GM08714 (cell line): ENCODE measurements around the gene PRDX5.

ENCODE experiments used
- H3K4me3 ChIP-seq: fragments of 200-500 bp; sonication (Bioruptor generic); 2 replicates; pipeline ENCODE4 v1.5.1; 2014; ENCODE audit warnings: mild to moderate bottlenecking, low read length, inconsistent platforms
- ZNF274 ChIP-seq: IDR thresholded peaks from 2 replicates; pipeline ENCODE4 v1.6.1; 2012; ENCODE audit warnings: mild to moderate bottlenecking, low read depth, low read length

The PRDX5 gene

DNA sequence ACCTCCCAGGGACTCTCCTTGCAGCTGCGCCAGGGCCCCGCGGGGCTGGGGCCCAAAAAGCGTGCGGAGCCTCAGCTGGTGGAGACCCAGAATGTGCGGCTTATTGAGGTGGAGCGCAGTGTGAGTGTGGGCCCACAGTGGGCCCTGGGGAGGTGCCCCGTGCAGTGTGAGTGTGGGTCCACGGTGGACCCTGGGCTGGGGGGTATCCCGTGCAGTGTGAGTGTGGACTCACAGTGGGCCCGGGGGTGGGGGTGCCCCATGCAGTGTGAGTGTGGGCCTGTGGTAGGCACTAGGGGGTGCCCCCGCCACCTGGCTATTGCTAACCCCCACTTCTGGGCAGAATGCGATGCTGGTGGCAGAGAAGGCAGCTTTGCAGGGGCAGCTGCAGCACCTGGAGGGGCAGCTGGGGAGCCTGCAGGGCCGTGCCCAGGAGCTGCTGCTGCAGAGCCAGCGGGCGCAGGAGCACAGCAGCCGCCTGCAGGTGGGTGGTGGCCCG is 33.3 kb downstream of the PRDX5 start:
- no peak overlapping the region for H3K4me3 ChIP-seq
- no peak for TF ChIP-seq ZNF274

DNA sequence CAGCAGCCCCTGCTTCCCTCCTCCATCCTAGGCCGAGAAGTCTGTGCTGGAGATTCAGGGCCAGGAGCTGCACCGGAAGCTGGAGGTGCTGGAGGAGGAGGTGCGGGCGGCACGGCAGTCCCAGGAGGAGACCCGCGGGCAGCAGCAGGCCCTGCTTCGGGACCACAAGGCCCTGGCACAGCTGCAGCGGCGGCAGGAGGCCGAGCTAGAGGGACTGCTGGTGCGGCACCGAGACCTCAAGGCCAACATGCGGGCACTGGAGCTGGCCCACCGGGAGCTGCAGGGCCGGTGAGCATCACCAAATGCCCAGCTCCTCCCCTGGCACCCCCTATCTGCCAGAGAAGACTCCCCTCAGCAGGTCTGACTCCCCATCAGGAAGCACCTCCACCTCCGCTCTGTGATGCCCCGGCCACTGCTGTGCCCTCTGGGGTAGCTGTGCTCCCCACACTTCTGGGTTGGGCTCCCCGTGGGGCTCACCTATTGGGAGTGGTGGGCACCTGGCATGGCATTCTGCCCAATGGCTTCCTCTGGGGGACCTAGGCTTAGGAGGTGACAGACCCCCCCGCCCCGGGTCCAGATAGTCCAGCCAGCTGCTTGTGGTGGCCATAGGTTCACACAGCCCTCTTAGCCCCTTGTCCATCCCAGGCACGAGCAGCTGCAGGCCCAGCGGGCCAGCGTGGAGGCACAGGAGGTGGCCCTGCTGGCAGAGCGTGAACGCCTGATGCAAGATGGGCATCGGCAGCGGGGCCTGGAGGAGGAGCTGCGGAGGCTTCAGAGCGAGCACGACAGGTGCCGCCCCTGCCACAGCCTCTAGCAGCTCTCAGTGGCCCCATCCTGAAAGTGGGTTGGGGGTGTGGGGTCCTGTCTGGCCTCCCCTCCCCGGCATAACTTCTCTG is 34.4 kb downstream of the PRDX5 start:
- TF ChIP-seq ZNF274, result no peak
- H3K4me3 ChIP-seq, result no peak overlapping the region

DNA sequence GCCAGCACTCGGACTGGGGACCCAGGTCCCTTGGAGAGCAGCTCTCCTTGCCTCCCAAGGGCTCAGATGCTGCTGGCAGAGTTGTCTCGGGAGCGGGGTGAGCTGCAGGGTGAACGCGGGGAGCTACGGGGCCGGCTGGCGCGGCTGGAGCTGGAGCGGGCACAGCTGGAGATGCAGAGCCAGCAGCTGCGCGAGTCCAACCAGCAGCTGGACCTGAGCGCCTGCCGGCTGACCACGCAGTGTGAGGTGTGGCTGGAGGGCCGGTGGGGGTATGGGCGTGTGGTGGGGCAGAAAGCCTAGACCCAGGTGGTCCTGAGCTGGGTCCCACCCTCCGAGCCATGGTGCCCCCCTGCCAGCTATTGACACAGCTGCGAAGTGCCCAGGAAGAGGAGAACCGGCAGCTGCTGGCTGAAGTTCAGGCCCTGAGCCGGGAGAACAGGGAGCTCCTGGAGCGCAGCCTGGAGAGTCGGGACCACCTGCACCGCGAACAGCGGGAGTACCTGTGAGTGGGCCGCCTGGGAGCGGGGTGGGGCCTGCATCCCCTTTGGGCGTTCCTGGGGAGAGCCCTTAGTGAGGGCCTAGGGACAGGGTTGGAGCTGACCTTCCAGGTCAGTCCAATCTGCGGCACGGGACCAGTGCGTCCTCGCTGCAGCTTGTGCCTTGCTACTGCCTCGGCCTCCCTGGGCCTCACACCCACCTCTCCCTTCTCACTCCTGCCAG is 35.2 kb downstream of the PRDX5 start:
- H3K4me3 ChIP-seq, result no peak overlapping the region
- TF ChIP-seq ZNF274, result no peak

DNA sequence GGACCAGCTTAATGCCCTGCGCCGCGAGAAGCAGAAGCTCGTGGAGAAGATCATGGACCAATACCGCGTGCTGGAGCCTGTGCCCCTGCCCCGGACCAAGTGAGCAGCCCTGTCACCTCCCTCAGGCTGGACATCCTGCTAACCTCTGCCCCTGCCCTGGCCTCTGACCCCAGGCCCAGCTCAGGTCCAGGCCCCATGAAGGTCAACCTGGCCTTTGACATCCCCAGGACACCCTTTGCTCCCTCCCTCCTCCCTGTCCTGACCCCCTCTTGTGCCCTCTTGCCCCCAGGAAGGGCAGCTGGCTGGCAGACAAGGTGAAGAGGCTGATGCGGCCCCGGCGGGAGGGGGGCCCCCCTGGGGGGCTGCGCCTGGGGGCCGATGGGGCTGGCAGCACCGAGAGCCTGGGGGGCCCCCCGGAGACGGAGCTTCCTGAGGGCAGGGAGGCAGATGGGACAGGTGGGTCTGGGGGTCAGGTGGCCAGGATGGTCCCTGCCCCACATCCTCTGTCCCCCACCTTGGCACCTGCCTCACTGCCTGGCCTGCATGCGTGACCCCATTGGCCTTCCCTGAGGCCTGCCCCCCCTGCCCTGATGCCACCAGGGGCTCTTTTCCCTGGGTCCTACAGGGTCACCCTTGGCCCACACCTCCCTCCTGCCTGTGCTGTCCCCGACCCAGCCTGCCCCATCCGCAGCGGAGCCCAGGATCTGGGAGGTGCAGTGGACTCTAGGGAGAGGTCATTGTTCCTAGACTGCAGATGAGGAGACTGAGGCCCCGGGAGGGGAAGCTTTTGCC is 36.0 kb downstream of the PRDX5 start:
- TF ChIP-seq ZNF274, result no peak
- no peak overlapping the region for H3K4me3 ChIP-seq

DNA sequence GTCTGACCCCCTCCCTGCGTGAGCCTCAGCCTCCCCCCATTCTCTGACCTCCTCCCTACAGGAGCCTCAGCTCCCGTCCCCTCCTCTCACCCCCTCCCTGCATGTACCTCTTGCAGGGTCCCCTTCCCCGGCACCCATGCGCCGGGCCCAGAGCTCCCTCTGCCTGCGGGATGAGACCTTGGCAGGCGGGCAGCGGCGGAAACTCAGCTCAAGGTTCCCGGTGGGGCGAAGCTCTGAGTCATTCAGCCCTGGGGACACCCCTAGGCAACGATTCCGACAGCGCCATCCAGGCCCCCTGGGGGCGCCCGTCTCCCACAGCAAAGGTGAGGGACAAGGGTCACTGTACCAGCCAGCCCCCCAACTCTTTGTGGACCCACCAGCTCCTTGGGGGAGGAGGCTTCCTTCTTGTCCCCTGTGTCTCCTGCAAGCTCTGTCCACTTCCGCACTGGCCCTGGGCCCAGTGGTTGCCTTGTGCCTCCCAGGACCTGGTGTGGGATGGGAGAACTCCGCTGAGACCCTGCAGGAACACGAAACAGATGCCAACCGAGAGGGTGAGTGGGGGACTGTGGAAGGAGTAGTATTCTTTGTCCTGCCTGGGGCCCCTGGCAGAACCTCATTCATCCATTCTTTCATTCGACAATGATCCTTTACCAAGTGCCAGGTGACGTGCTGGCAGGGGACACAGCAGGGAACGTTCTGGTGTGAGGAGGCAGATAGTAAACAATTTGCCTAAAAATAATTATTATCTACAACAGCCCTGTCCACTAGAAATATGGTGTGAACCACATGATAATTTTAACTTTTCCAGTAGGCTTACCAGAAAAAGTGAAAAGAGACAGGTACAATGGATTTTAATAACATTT is 37.4 kb downstream of the PRDX5 start:
- no peak for TF ChIP-seq ZNF274
- no peak overlapping the region for H3K4me3 ChIP-seq

DNA sequence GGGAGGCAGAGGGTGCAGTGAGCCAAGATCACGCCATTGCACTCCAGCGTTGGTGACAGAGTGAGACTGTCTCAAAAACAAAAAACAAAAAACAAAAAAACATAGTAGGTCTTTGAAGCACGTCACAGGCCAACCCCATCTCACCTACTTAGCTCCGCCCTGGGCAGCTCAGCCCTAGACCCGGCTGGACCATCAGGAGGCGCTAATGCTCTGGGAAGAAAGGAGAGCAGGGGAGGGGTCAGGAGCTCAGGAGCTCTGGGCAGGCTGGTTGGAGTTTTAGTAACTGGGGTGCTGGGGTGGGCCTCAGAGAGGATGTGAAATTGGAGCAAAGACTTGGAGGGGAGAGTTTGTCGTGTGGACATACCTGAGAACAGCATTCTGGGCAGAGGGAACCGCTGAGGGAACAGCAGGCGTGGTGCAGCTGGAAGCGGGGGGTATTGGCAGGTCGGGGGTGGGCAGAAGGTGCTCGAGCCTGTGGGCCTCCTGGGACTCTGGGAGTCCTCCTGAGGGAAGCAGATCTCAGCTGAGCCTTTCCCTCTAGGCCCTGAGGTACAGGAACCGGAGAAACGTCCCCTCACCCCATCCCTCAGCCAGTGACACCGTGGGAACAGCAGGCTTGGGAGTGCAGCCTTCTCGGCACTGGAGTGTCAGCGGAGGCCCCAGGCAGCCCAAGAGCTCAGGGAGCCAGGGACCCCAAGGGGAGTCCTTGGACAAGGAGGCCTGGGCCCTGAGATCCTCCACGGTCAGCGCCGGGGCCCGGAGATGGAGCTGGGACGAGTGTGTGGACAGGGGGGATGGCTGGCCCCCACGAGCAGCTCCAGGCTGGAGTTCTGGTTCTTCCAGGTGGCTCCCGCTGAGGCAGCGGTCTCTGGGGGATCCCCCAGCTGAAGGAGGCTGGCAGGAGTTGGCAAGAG is 38.8 kb downstream of the PRDX5 start:
- H3K4me3 ChIP-seq, result no peak overlapping the region
- no peak for TF ChIP-seq ZNF274

DNA sequence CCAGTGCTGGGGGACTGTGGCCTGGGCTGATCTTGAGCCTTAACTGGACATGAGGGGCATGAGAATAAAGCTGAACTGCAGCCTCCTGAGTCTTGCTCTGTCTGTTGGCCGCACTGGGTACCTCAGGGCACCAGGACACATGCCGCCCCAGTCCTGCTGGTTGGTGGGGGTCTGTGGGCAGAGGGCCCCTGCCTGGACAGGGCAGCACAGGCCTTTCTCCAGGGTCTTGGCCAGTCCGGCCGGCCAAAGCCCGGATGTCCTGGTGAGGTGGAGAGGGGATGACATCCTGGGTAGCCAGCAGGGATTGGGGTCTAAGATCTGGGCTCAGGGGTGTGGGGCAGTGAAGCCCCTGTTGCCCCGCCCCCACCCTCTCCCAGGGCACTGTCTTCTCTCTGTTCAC is 39.5 kb downstream of the PRDX5 start:
- TF ChIP-seq ZNF274, result no peak
- H3K4me3 ChIP-seq, result no peak overlapping the region

DNA sequence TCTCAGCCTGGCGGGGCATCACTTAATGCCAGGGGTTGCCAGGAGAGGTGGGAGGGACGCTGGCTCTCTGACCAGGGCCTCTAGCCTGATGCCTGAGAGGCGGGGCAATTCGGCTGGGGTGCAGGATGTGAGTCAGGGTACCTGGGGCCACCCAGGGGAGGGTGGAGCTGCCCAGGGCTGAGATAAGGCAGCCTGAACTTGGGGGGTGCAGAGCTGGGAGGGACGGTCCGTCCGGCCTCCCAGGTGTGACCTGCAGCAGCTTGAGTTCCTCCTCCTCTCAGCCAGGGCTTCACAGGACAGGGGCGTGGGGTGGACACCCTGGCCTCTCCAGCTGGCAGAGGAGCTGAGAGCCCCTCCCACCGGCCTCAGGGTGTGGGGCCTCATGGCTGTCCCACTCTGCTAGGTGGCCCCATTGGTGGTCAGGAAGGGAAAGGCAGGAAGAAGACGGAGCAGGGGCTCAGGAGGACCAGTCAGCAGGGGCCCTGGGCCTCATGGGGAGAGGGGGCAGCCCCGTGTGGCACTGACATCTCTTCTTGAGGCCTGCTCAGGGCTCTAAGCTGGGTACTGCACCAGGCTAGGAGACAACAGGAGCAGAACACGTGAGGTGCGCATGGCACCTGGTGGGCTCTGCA is 40.1 kb downstream of the PRDX5 start:
- TF ChIP-seq ZNF274, result no peak
- H3K4me3 ChIP-seq, result no peak overlapping the region

DNA sequence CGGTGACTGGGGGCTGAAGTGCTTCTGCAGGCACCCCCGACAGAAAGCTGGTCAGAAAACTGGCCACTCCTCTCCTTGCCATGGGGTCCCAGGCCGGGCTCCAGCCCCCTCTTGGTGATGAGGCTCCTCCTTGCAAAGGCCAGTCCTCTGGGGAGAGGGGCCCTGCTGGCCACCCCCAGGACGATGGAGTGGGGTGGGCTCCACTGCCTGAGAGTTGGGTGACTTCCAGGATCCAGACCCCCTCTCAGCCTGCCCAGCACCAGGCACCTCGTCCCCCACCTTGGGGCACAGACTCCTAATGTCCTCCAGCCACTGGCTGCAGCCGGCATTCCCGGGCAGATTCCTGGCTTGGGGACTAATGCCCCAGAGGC is 40.6 kb downstream of the PRDX5 start:
- no peak for TF ChIP-seq ZNF274
- H3K4me3 ChIP-seq, result peak overlapping the region; percentile 76; the same call in 1 of the 2 replicates

DNA sequence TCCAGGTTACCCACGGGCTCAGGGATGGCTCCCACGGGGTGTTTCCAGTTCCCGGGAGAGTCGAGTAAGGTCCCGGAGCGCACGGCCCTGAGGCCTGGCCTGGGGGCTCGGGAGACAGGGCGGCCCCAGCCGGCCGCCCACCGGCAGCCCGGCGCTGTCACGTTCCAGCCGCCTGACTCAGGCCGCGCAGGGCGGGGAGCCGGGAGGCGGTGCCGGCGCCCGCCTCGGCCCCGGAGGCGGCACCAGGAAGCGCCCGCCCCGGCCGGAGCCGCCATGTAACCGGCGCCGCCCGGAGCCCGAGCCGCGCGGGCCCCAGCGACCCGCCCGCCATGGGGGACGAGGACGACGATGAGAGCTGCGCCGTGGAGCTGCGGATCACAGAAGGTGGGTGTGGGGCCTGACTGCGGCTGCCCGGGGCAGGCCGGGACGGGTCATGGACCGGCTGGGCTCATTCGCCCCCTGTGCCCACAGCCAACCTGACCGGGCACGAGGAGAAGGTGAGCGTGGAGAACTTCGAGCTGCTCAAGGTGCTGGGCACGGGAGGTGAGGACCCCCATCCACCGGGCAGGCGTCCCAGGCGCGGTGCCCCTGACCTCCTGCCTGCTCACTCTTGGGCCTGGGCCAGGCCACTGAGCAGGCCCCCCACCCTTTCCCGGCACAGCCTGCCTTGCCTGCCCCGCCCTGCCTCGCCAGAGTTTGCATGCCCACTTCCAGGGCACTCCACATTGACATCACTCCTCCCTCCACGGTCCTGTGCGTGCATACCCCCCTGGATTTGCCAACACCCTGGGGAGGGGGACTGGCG is 41.2 kb downstream of the PRDX5 start, which contains the start of gene RPS6KA4:
Gene RPS6KA4 (plus strand): TSS at position 256 of the 805 bp plus-strand sequence. CDS start 74 bp downstream, at position 330.
- H3K4me3 ChIP-seq, result peak within 1 kb of the TSS; percentile 76
- TF ChIP-seq ZNF274, result no peak
